ENCODE results near the gene CPS1.

The CPS1 gene

DNA sequence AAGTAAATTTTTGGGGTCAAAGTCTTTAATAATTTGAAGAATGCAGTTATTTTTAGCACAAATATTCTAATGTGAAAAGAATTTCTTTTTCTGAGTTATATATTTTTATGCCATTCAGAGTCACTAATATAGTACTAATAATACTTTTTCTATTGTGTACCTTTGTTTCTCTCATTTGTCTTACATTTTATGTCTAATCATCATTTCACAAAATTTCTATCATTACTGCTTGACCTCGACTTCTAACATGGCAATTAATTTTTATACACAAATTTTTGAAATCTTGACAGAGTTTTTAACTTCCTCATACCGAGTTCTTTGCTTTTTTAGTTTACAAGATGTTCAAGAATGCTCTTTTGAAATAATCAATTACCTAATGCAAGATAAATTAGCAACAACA is 8.4 kb upstream of the CPS1 start:
- no peak for DNase-seq

GRCh38 chr2:210548878-210549384 is 7.5 kb upstream of the CPS1 start:
- DNase-seq = no peak

GRCh38 chr2:210551001-210551400 is 5.4 kb upstream of the CPS1 start:
- DNase-seq = no peak

DNA sequence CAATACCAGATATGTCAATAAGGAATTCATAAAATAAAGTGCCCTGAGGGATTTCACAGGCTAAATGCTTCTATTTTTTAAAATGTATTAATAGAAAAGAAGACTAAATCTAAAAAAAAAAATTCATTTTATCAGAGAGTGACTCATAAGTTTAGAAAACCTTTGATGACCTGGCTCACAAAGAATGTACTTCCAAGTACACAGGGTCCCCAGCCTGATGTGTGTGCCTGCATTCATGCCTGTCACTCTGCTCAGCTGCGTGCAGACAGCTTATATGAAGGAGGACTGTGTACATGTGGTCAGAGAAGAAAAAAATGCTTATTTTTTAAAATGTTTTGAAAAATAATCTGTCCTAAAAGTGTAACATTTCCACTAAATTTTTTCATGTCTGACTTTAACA is 3.0 kb upstream of the CPS1 start:
- no peak for DNase-seq

- DNase-seq = no peak
Measured at GRCh38 chr2:210555555-210555954, 844 bp upstream of the CPS1 start.

DNA sequence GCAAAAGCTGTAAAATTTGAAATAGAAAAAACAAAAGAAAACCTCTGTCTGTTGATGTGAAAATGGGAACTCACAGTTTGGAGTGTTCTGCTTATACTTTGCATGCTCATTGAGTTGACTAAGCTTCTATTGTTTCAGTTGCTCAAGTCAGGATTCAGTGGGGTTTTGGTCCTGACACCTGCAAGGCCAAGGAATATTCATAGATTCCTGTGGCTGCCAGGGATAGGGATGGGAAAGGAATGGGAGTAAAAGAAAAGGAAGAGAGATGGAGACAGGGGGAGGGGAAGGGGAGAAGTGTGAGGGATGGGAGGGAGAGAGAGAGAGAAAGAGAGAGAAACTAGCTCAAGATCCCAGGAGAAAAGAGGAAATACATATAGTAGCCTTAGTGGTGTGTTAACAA is 1.3 kb downstream of the CPS1 start:
- DNase-seq = no peak

DNA sequence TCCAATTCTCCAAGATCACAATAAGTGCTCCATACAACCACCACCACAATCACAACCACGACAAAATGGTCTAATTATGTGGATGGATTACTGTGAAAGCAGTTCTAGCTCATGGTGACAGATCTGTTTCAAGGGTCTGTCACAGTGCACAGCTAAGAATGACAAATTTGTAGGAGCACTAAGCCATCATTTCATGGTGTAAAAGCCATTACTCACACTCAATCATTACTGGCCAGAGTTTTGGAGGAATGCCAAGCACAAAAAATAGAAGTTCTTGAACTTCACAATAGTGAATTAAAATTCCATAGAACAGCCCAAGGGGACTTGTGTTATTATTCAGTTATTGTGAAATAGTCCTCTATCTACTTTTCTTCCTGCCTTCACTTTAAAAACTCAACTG is 2.3 kb downstream of the CPS1 start:
- no peak for DNase-seq

- no peak for DNase-seq
Measured at GRCh38 chr2:210559182-210559581, 2.8 kb downstream of the CPS1 start.

DNA sequence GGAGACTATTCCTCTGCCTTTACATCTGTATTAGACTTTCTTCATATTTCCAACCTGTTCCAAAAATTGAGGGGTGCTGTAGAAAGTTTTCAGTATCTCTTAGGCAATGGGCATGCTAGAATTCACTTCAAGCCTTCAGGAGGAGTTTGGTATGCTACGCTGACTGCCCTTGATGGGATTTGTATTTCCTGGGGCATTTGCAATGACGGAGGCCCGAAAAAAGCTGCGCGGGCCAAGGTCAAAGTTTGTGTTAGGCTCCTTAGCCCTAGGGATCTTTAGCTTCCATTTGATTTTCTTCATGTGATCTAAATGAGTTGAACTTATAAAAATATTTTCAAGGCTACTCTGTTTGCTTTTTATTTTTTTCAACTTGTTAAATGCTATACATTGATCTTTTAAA is 5.1 kb downstream of the CPS1 start:
- no peak for DNase-seq

GRCh38 chr2:210562091-210562490 is 5.7 kb downstream of the CPS1 start:
- no peak for DNase-seq

DNA sequence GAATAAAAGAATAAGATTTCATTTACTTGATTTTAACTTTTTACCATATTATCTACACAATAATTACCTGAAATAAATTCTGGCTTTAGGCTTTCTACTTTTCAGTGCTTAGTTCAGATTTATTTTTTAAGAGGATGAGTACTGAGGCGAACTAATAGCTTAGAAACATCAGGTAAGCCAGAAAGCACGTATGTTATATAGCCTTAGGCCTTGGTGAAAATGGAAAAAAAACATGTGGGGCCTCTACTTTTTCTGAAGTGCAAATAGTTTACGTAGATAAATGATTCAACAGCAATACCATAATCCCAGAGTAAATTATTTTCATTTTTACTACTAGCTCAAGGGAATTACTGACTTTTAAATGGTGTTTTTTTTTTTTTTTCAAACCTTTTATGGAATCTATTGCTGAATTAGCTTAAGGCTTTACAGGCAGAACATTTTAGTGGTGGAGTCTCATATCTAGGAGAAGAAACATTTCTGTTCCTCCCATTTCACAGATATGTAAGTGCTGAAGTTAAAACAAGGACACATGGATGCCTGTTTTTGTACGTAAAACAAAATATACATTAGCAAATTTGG is 6.2 kb downstream of the CPS1 start:
- DNase-seq = no peak

GRCh38 chr2:210567279-210567678 is 10.9 kb downstream of the CPS1 start:
- no peak for DNase-seq

DNA sequence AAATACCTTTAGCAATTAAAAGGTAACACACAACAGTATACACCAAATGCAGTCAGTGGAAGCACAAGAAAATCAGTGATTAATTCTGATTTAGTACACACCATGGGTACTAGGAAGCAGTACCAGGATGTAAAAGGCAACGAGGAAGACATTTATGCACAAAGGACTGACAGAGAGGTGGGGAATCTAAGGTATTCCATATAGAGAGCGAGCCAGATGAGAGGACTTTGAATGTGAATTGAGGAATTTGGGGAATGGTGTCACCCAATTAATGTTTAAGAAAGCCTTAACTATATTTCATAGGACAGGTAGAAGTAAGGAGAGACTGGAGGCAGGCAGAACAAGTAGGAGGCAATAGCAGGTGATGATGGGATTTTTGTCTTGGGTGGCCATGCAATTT is 11.7 kb downstream of the CPS1 start:
- DNase-seq = no peak

GRCh38 chr2:210577263-210578071 is 21.1 kb downstream of the CPS1 start:
- no peak for DNase-seq

DNA sequence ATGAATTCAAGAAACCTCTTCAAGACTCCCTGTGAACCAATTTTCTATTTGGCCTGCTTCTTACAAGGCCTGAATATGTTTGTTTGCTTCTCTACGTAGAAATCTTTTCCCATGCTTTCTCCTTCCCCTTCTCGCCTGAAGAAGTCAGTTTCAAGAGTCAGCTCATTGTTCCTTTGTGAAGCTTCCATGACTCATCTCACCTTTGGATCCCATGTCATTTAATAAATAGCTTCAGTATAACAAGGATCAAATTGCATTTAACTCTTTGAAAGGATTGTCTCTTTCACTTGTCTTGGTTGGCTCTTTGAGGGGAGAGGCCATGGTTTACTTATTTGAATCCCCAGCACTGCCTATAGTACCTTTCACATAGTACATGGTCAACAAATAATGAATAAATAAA is 28.4 kb downstream of the CPS1 start:
- DNase-seq = no peak

- no peak for DNase-seq
Measured at GRCh38 chr2:210586381-210586780, 30.0 kb downstream of the CPS1 start.

GRCh38 chr2:210591663-210592062 is 35.3 kb downstream of the CPS1 start:
- no peak for DNase-seq

DNA sequence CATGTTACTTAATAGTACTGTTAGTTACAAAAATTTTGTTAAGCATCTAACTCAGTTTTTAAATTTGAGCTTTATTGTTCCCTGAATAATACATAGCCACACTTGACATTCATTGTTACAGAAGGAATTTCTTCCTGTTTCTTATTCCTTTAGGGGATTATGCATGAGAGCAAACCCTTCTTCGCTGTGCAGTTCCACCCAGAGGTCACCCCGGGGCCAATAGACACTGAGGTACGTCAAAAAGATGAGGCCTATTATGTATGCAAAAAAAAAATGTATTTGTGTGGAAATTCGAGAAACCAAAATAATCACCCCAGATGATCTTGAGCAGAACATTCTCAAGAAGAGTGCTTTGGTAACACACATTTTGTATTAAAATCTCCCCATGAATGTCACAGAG is 36.3 kb downstream of the CPS1 start:
- no peak for DNase-seq

- no peak for DNase-seq
Measured at GRCh38 chr2:210593166-210593565, 36.8 kb downstream of the CPS1 start.

- no peak for DNase-seq
Measured at GRCh38 chr2:210598219-210598618, 41.8 kb downstream of the CPS1 start.

DNA sequence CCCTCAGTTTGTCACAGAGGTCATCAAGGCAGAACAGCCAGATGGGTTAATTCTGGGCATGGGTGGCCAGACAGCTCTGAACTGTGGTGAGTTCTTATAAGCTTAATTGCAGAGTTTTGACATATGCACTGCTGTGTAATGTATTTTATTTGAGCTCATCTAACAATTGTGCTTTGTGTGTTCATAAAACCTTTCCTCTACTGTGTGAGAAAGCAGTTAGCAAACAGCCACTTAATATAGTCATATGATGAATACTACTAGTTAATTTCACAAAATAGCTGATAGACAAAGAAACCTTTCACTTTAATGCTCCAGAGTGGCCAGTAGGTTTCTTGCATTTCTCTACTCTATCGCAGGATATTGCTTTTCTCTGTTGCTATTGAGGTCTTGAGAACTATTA is 43.1 kb downstream of the CPS1 start:
- no peak for DNase-seq

GRCh38 chr2:210604666-210605065 is 48.3 kb downstream of the CPS1 start:
- DNase-seq = no peak

GRCh38 chr2:210606001-210606400 is 49.6 kb downstream of the CPS1 start:
- DNase-seq = no peak

- no peak for DNase-seq
Measured at GRCh38 chr2:210611466-210611865, 55.1 kb downstream of the CPS1 start.

GRCh38 chr2:210616074-210616473 is 59.7 kb downstream of the CPS1 start:
- no peak for DNase-seq
